ENCODE results near the gene PMPCA.
A peak's percentile ranks its signal among the peaks of the same experiment; 100 is the strongest.

The PMPCA gene

GRCh38 chr9:136372006-136372405 is 38.5 kb upstream of the PMPCA start:
- peaks cover 11% of the 10 kb centered on the region for H3K36me3 ChIP-seq (replicated peaks)
- H3K27me3 ChIP-seq (replicated peaks): no peaks in the 10 kb centered on the region
- DNase-seq: no peak
- no peak overlapping the region for H3K27ac ChIP-seq
- in situ Hi-C loops (cut with HindIII; ENCODE audit: low pct_ligation_motif_present, low sequenced_read_pairs): no loop called here
- TF ChIP-seq, protein P1, sequence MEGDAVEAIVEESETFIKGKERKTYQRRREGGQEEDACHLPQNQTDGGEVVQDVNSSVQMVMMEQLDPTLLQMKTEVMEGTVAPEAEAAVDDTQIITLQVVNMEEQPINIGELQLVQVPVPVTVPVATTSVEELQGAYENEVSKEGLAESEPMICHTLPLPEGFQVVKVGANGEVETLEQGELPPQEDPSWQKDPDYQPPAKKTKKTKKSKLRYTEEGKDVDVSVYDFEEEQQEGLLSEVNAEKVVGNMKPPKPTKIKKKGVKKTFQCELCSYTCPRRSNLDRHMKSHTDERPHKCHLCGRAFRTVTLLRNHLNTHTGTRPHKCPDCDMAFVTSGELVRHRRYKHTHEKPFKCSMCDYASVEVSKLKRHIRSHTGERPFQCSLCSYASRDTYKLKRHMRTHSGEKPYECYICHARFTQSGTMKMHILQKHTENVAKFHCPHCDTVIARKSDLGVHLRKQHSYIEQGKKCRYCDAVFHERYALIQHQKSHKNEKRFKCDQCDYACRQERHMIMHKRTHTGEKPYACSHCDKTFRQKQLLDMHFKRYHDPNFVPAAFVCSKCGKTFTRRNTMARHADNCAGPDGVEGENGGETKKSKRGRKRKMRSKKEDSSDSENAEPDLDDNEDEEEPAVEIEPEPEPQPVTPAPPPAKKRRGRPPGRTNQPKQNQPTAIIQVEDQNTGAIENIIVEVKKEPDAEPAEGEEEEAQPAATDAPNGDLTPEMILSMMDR (IDR thresholded peaks at IDR 0.05; ENCODE audit: low read depth, low read length, missing control alignments): no peak
- no peak overlapping the region for H3K4me3 ChIP-seq (ENCODE audit: low read depth, low read length)

DNA sequence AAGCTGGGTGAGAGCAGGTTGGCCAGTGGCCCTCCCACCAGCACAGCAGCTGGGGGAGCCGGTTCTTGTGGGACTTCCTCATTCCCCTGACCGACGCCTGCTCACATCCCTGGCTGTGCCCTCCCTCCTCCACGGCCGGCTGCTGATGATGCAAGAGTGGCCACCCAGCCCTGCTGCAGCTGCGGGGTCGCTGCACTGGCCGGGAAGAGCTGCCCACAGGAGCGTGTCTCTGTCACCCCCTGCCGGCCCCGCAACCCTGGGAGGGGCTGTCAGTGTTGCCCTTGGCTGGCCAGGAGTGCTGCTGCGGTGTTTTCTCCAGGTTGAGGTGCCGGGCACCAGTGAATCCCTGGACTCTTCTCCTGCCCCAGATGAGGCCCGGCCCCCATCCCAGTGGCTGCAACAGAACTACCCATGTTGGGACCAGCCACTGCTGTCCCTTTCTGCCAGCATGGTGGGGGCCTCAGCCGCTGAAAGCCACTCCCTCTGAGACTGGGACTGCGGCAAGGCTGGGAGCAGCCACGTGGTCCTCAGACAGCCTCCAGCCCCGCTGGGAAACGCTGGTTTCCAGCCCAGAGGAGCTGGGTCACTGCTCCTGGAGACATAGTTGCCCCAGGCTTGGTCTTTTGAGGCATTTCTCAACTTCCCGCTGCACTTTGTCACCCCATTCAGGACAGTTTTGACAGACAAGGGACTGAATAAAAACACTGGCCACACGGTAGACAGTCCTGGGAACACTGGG is 37.7 kb upstream of the PMPCA start:
- Histone ChIP-seq H3K36me3 (replicated peaks) (peaks cover 11% of the 10 kb centered on the region), H3K27ac (no peak overlapping the region), H3K27me3 (replicated peaks) (no peaks in the 10 kb centered on the region), H3K4me3 (ENCODE audit: low read depth, low read length) (no peak overlapping the region)
- in situ Hi-C loops (cut with HindIII; ENCODE audit: low pct_ligation_motif_present, low sequenced_read_pairs): no loop called here
- TF ChIP-seq, protein P1 (IDR thresholded peaks at IDR 0.05; ENCODE audit: low read depth, low read length, missing control alignments): peak; percentile 51
- peak; percentile 45 for DNase-seq

GRCh38 chr9:136373300-136374182 is 36.9 kb upstream of the PMPCA start, which contains the start of gene CARD9:
TSS of gene CARD9 (minus strand) at chr9:136373669. CDS start at chr9:136372078, 1,591 bp downstream.
- no peak within 1 kb of the TSS for H3K4me3 ChIP-seq (ENCODE audit: low read depth, low read length)
- no peak for DNase-seq
- no peak within 1 kb of the TSS for H3K27ac ChIP-seq
- TF ChIP-seq, protein P1 (IDR thresholded peaks at IDR 0.05; ENCODE audit: low read depth, low read length, missing control alignments): no peak
- peaks cover 18% of the 10 kb centered on the region for H3K36me3 ChIP-seq (replicated peaks)
- in situ Hi-C loops (cut with HindIII; ENCODE audit: low pct_ligation_motif_present, low sequenced_read_pairs): no loop called here
- no peaks in the 10 kb centered on the region for H3K27me3 ChIP-seq (replicated peaks)

GRCh38 chr9:136374183-136374575 is 36.3 kb upstream of the PMPCA start:
- in situ Hi-C loops (cut with HindIII; ENCODE audit: low pct_ligation_motif_present, low sequenced_read_pairs): no loop called here
- no peak overlapping the region for H3K4me3 ChIP-seq (ENCODE audit: low read depth, low read length)
- H3K36me3 ChIP-seq (replicated peaks): peaks cover 24% of the 10 kb centered on the region
- no peak for DNase-seq
- TF ChIP-seq, protein P1 (IDR thresholded peaks at IDR 0.05; ENCODE audit: low read depth, low read length, missing control alignments): no peak
- no peaks in the 10 kb centered on the region for H3K27me3 ChIP-seq (replicated peaks)
- no peak overlapping the region for H3K27ac ChIP-seq

GRCh38 chr9:136375096-136375495 is 35.4 kb upstream of the PMPCA start:
- Histone ChIP-seq H3K36me3 (replicated peaks) (peaks cover 31% of the 10 kb centered on the region), H3K27ac (no peak overlapping the region), H3K4me3 (ENCODE audit: low read depth, low read length) (no peak overlapping the region), H3K27me3 (replicated peaks) (no peaks in the 10 kb centered on the region)
- TF ChIP-seq, protein P1 (IDR thresholded peaks at IDR 0.05; ENCODE audit: low read depth, low read length, missing control alignments): no peak
- no peak for DNase-seq
- in situ Hi-C loops (cut with HindIII; ENCODE audit: low pct_ligation_motif_present, low sequenced_read_pairs): no loop called here
